ENCODE data around the gene RNF7. TPM values are rescaled to one million over a fixed set of nuclear protein-coding genes. Genes with fewer than 3 reads are reported as not detected.

The RNF7 gene
- total and polyA plus RNA-seq, 4 donors, result 11.7 to 71.6 (median 28.9) TPM

DNA sequence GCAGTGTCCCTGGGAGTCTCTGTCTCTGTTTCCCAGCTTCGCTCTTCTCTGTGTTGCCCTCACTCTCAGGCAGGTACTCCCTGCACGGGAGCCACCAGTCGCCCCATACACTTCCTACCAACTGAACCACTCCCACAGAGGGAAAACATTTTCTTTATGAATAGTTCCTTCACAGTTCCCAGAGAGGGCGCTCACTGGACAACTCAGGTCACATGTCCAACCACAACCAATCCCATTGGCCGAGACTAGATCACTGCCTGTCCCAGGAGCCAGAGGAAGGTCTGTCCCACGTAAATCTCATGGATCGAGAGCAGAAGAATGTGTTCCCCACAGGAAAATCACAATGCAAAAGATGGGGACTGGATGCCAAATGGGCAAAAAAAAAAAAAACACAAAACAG, 51.2 kb downstream of the RNF7 start:
- whole genome bisulfite sequencing, result 94% methylated on average over 7 of the region's 7 CpGs
- Histone ChIP-seq H3K9ac (ENCODE audit: low read depth in 1 of 2, low read length in 2 of 2) (no peak overlapping the region), H3K9me3 (ENCODE audit: control insufficient read depth in 4 of 4, low read length in 3 of 4) (no peaks in the 10 kb centered on the region)

DNA sequence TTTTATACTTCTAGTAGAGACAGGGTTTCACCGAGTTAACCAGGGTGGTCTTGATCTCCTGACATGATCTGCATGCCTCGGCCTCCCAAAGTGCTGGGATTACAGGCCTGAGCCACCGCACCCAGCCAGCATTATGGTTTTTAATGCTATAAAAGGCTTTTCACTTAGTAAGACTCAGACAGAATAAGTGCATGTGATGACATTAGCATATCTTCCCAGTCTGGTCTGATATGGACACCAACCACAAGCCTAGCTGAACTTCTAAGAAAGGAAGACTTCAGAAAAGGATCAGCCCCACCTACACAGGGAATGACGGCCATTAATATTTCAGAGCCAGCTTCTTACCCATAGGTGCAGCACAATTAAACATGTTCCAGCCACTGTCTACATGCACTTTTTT, 52.1 kb downstream of the RNF7 start:
- no peaks in the 10 kb centered on the region for H3K36me3 ChIP-seq (ENCODE audit: control insufficient read depth in 4 of 4, insufficient read depth in 3 of 4, low read depth in 1 of 4, low read length in 3 of 4)
- no peak overlapping the region for H3K9ac ChIP-seq (ENCODE audit: low read depth in 1 of 2, low read length in 2 of 2)
- H3K9me3 ChIP-seq (ENCODE audit: control insufficient read depth in 4 of 4, low read length in 3 of 4), result no peaks in the 10 kb centered on the region
- H3K4me1 ChIP-seq (ENCODE audit: control insufficient read depth in 4 of 4, insufficient read depth in 4 of 4, low read length in 3 of 4), result no peaks in the 10 kb centered on the region
- H3K27ac ChIP-seq (ENCODE audit: low read depth in 1 of 2, low read length in 2 of 2), result no peak overlapping the region
- TF ChIP-seq FOXA1 (IDR thresholded peaks at IDR 0.05) (no peak), HNF4A (conservative IDR thresholded peaks at IDR 0.05) (no peak), EGR1 (IDR thresholded peaks at IDR 0.05; ENCODE audit: low read depth in 2 of 2) (no peak), NR2F2 (IDR thresholded peaks at IDR 0.05) (no peak), FOXA2 (IDR thresholded peaks at IDR 0.05) (no peak), RAD21 (IDR thresholded peaks at IDR 0.05) (no peak), YY1 (IDR thresholded peaks at IDR 0.05) (no peak), JUND (IDR thresholded peaks at IDR 0.05) (no peak), GABPA (IDR thresholded peaks at IDR 0.05 in 1 of 2, conservative IDR thresholded peaks at IDR 0.05 in 1 of 2) (no peak), TAF1 (conservative IDR thresholded peaks at IDR 0.05) (no peak)
- TF ChIP-seq, protein P1, sequence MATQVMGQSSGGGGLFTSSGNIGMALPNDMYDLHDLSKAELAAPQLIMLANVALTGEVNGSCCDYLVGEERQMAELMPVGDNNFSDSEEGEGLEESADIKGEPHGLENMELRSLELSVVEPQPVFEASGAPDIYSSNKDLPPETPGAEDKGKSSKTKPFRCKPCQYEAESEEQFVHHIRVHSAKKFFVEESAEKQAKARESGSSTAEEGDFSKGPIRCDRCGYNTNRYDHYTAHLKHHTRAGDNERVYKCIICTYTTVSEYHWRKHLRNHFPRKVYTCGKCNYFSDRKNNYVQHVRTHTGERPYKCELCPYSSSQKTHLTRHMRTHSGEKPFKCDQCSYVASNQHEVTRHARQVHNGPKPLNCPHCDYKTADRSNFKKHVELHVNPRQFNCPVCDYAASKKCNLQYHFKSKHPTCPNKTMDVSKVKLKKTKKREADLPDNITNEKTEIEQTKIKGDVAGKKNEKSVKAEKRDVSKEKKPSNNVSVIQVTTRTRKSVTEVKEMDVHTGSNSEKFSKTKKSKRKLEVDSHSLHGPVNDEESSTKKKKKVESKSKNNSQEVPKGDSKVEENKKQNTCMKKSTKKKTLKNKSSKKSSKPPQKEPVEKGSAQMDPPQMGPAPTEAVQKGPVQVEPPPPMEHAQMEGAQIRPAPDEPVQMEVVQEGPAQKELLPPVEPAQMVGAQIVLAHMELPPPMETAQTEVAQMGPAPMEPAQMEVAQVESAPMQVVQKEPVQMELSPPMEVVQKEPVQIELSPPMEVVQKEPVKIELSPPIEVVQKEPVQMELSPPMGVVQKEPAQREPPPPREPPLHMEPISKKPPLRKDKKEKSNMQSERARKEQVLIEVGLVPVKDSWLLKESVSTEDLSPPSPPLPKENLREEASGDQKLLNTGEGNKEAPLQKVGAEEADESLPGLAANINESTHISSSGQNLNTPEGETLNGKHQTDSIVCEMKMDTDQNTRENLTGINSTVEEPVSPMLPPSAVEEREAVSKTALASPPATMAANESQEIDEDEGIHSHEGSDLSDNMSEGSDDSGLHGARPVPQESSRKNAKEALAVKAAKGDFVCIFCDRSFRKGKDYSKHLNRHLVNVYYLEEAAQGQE (IDR thresholded peaks at IDR 0.05), result no peak
- TF ChIP-seq, protein P2, sequence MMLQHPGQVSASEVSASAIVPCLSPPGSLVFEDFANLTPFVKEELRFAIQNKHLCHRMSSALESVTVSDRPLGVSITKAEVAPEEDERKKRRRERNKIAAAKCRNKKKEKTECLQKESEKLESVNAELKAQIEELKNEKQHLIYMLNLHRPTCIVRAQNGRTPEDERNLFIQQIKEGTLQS (IDR thresholded peaks at IDR 0.05), result no peak
- no peak for DNase-seq (ENCODE audit: low spot score)
- no peaks in the 10 kb centered on the region for H3K27me3 ChIP-seq (ENCODE audit: control insufficient read depth in 4 of 4, insufficient read depth in 4 of 4, low read length in 3 of 4)
- WGBS, result 93% methylated on average over 4 of the region's 4 CpGs
- H3K4me3 ChIP-seq (ENCODE audit: low read depth in 1 of 3, low read length in 3 of 3), result no peak overlapping the region

More for the DNA sequence above, 51.2 kb downstream of the RNF7 start:
- TF ChIP-seq, protein P3, sequence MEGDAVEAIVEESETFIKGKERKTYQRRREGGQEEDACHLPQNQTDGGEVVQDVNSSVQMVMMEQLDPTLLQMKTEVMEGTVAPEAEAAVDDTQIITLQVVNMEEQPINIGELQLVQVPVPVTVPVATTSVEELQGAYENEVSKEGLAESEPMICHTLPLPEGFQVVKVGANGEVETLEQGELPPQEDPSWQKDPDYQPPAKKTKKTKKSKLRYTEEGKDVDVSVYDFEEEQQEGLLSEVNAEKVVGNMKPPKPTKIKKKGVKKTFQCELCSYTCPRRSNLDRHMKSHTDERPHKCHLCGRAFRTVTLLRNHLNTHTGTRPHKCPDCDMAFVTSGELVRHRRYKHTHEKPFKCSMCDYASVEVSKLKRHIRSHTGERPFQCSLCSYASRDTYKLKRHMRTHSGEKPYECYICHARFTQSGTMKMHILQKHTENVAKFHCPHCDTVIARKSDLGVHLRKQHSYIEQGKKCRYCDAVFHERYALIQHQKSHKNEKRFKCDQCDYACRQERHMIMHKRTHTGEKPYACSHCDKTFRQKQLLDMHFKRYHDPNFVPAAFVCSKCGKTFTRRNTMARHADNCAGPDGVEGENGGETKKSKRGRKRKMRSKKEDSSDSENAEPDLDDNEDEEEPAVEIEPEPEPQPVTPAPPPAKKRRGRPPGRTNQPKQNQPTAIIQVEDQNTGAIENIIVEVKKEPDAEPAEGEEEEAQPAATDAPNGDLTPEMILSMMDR (IDR thresholded peaks at IDR 0.05; ENCODE audit: low read depth, low read length, missing input control), result no peak
- TF ChIP-seq, protein P1 (IDR thresholded peaks at IDR 0.05), result no peak
- no peak for TF ChIP-seq HNF4A (conservative IDR thresholded peaks at IDR 0.05)
- TF ChIP-seq FOXA1 (IDR thresholded peaks at IDR 0.05), result no peak
- no peak for TF ChIP-seq YY1 (IDR thresholded peaks at IDR 0.05)
- TF ChIP-seq, protein P2 (IDR thresholded peaks at IDR 0.05), result no peak
- TF ChIP-seq RXRA (IDR thresholded peaks at IDR 0.05), result no peak
- Histone ChIP-seq H3K4me1 (ENCODE audit: control insufficient read depth in 4 of 4, insufficient read depth in 4 of 4, low read length in 3 of 4) (no peaks in the 10 kb centered on the region), H3K27me3 (ENCODE audit: control insufficient read depth in 4 of 4, insufficient read depth in 4 of 4, low read length in 3 of 4) (no peaks in the 10 kb centered on the region), H3K36me3 (ENCODE audit: control insufficient read depth in 4 of 4, insufficient read depth in 3 of 4, low read depth in 1 of 4, low read length in 3 of 4) (no peaks in the 10 kb centered on the region), H3K27ac (ENCODE audit: low read depth in 1 of 2, low read length in 2 of 2) (no peak overlapping the region), H3K4me3 (ENCODE audit: low read depth in 1 of 3, low read length in 3 of 3) (no peak overlapping the region)
- DNase-seq (ENCODE audit: low spot score), result no peak
